ENCODE results near the gene GRIK4. TPM values are rescaled to one million over a fixed set of nuclear protein-coding genes. Genes with fewer than 3 reads are reported as not detected.

The GRIK4 gene
- total and polyA plus RNA-seq, 4 donors: 0.05 to 0.25 (median 0.06) TPM; not detected in 1

DNA sequence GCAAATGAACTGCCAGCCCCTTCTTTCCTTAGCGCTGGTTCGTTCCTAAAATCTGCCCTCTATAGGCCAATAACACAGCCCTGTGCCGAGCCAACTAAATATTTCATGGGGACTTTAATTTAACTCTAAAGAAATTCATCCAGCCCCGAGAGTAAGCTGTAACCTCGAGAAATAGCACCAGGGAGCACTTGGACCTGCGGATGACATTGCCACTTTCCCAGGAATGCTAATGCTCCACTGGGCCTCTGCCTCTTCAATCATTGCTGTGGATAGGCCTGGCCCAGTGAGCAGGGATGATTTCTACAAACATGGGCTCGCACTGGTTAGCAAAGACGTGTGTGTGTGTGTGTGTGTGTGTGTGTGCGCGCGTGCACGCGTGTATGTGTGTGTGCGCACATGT is 417.1 kb downstream of the GRIK4 start:
- H3K36me3 ChIP-seq (ENCODE audit: control insufficient read depth in 4 of 4, insufficient read depth in 3 of 4, low read depth in 1 of 4, low read length in 3 of 4): no peaks in the 10 kb centered on the region
- no peak overlapping the region for H3K27ac ChIP-seq (ENCODE audit: low read depth in 1 of 2, low read length in 2 of 2)
- no peak overlapping the region for H3K9ac ChIP-seq (ENCODE audit: low read depth in 1 of 2, low read length in 2 of 2)
- no peak overlapping the region for H3K4me3 ChIP-seq (ENCODE audit: low read depth in 1 of 3, low read length in 3 of 3)
- no peaks in the 10 kb centered on the region for H3K9me3 ChIP-seq (ENCODE audit: control insufficient read depth in 4 of 4, low read length in 3 of 4)
- no peak for DNase-seq (ENCODE audit: low spot score)
- no peaks in the 10 kb centered on the region for H3K4me1 ChIP-seq (ENCODE audit: control insufficient read depth in 4 of 4, insufficient read depth in 4 of 4, low read length in 3 of 4)
- H3K27me3 ChIP-seq (ENCODE audit: control insufficient read depth in 4 of 4, insufficient read depth in 4 of 4, low read length in 3 of 4): no peaks in the 10 kb centered on the region
- TF ChIP-seq YY1 (IDR thresholded peaks at IDR 0.05): no peak
- TF ChIP-seq JUND (IDR thresholded peaks at IDR 0.05): no peak
- TF ChIP-seq, protein P1, sequence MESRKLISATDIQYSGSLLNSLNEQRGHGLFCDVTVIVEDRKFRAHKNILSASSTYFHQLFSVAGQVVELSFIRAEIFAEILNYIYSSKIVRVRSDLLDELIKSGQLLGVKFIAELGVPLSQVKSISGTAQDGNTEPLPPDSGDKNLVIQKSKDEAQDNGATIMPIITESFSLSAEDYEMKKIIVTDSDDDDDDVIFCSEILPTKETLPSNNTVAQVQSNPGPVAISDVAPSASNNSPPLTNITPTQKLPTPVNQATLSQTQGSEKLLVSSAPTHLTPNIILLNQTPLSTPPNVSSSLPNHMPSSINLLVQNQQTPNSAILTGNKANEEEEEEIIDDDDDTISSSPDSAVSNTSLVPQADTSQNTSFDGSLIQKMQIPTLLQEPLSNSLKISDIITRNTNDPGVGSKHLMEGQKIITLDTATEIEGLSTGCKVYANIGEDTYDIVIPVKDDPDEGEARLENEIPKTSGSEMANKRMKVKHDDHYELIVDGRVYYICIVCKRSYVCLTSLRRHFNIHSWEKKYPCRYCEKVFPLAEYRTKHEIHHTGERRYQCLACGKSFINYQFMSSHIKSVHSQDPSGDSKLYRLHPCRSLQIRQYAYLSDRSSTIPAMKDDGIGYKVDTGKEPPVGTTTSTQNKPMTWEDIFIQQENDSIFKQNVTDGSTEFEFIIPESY (IDR thresholded peaks at IDR 0.05): no peak
- no peak for TF ChIP-seq FOXA1 (IDR thresholded peaks at IDR 0.05)
- no peak for TF ChIP-seq HNF4G (IDR thresholded peaks at IDR 0.05)
- no peak for TF ChIP-seq REST (IDR thresholded peaks at IDR 0.05)
- no peak for TF ChIP-seq MAX (IDR thresholded peaks at IDR 0.05)
- no peak for TF ChIP-seq FOXA2 (IDR thresholded peaks at IDR 0.05)
- TF ChIP-seq SP1 (IDR thresholded peaks at IDR 0.05): no peak
- TF ChIP-seq HNF4A (conservative IDR thresholded peaks at IDR 0.05): no peak
- TF ChIP-seq TAF1 (conservative IDR thresholded peaks at IDR 0.05): no peak
- 83% methylated on average over 14 of the region's 14 CpGs for WGBS

- Histone ChIP-seq H3K27me3 (ENCODE audit: control insufficient read depth in 4 of 4, insufficient read depth in 4 of 4, low read length in 3 of 4) (no peaks in the 10 kb centered on the region), H3K4me1 (ENCODE audit: control insufficient read depth in 4 of 4, insufficient read depth in 4 of 4, low read length in 3 of 4) (no peaks in the 10 kb centered on the region), H3K9ac (ENCODE audit: low read depth in 1 of 2, low read length in 2 of 2) (no peak overlapping the region), H3K9me3 (ENCODE audit: control insufficient read depth in 4 of 4, low read length in 3 of 4) (no peaks in the 10 kb centered on the region), H3K4me3 (ENCODE audit: low read depth in 1 of 3, low read length in 3 of 3) (no peak overlapping the region), H3K27ac (ENCODE audit: low read depth in 1 of 2, low read length in 2 of 2) (no peak overlapping the region), H3K36me3 (ENCODE audit: control insufficient read depth in 4 of 4, insufficient read depth in 3 of 4, low read depth in 1 of 4, low read length in 3 of 4) (no peaks in the 10 kb centered on the region)
- DNase-seq (ENCODE audit: low spot score): no peak
- no peak for TF ChIP-seq FOXA1 (IDR thresholded peaks at IDR 0.05)
- TF ChIP-seq, protein P2, sequence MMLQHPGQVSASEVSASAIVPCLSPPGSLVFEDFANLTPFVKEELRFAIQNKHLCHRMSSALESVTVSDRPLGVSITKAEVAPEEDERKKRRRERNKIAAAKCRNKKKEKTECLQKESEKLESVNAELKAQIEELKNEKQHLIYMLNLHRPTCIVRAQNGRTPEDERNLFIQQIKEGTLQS (IDR thresholded peaks at IDR 0.05): no peak
- WGBS: 94% methylated on average over 11 of the region's 11 CpGs
Observed at GRCh38 chr11:120929090-120929489, 417.5 kb downstream of the GRIK4 start.

GRCh38 chr11:120929664-120930154 is 418.2 kb downstream of the GRIK4 start:
- Histone ChIP-seq H3K27ac (ENCODE audit: low read depth in 1 of 2, low read length in 2 of 2) (no peak overlapping the region), H3K27me3 (ENCODE audit: control insufficient read depth in 4 of 4, insufficient read depth in 4 of 4, low read length in 3 of 4) (no peaks in the 10 kb centered on the region), H3K9me3 (ENCODE audit: control insufficient read depth in 4 of 4, low read length in 3 of 4) (no peaks in the 10 kb centered on the region), H3K4me1 (ENCODE audit: control insufficient read depth in 4 of 4, insufficient read depth in 4 of 4, low read length in 3 of 4) (no peaks in the 10 kb centered on the region), H3K4me3 (ENCODE audit: low read depth in 1 of 3, low read length in 3 of 3) (no peak overlapping the region), H3K9ac (ENCODE audit: low read depth in 1 of 2, low read length in 2 of 2) (no peak overlapping the region), H3K36me3 (ENCODE audit: control insufficient read depth in 4 of 4, insufficient read depth in 3 of 4, low read depth in 1 of 4, low read length in 3 of 4) (no peaks in the 10 kb centered on the region)
- DNase-seq (ENCODE audit: low spot score): peak; percentile 68
- 36% methylated on average over 13 of the region's 13 CpGs for WGBS
- TF ChIP-seq RAD21 (IDR thresholded peaks at IDR 0.05): peak; percentile 58 to 75
- peak; percentile 52 for TF ChIP-seq CTCF (IDR thresholded peaks at IDR 0.05; ENCODE audit: low read depth, low read length, missing input control)
- TF ChIP-seq, protein P1 (IDR thresholded peaks at IDR 0.05): no peak

Measured in liver (tissue), 9 donors.